A673 (cell line): ENCODE results near the gene SCAMP4. TPM values are rescaled to one million over a fixed set of nuclear protein-coding genes. Genes with fewer than 3 reads are reported as not detected.
A peak's percentile ranks its signal among the peaks of the same experiment; 100 is the strongest.

ENCODE experiments used
- Bru-seq: library from RNA; stranded (reverse); fragments of 400-500 nt; gene quantifications from one replicate; lab custom pipeline; 2021; lab: Mats Ljungman, UMichigan
- BruChase-seq, 2 experiments: library from RNA; stranded (reverse); fragments of 400-500 nt; gene quantifications; one replicate each; lab custom pipeline; 2021; lab: Mats Ljungman, UMichigan
- BruUV-seq: library from RNA; stranded (reverse); fragments of 400-500 nt; replicated peaks from 2 replicates; lab custom pipeline; 2021; lab: Mats Ljungman, UMichigan
- CTCF ChIA-PET: fragments of 300-600 bp; sonication (Branson Sonifier 250); formaldehyde crosslinking; loops from one replicate; lab custom pipeline; 2022; ENCODE audit warnings: antibody characterized with exemption; lab: Charles Lee
- POLR2A ChIA-PET: fragments of 300-600 bp; sonication (Branson Sonifier 250); formaldehyde crosslinking; loops from one replicate; lab custom pipeline; 2022; ENCODE audit warnings: antibody characterized with exemption; ENCODE audit not compliant: low non-redundant PET; lab: Charles Lee
- DNase-seq: peaks from one replicate; pipeline ENCODE4 v3.0.0-alpha.2; 2015; ENCODE audit warnings: low spot score
- H3K27ac ChIP-seq: fragments of 200-600 bp; sonication (generic); 2 replicates; pipeline ENCODE4 v1.5.1; 2016; ENCODE audit warnings: mixed run types, low read depth, mild to moderate bottlenecking, mixed read lengths, antibody characterized with exemption, low read length; ENCODE audit not compliant: poor library complexity, severe bottlenecking
- H3K27me3 ChIP-seq: fragments of 200-600 bp; sonication (generic); replicated peaks from 2 replicates; pipeline ENCODE4 v1.6.1; 2017; ENCODE audit warnings: mixed run types, low read depth, mild to moderate bottlenecking, mixed read lengths, antibody characterized with exemption, low read length; ENCODE audit not compliant: insufficient read depth, poor library complexity
- H3K36me3 ChIP-seq: fragments of 200-600 bp; sonication (generic); 2 replicates; pipeline ENCODE4 v1.6.1; 2016; ENCODE audit warnings: mixed run types, mild to moderate bottlenecking, mixed read lengths, antibody characterized with exemption, low read length; ENCODE audit not compliant: insufficient read depth, poor library complexity, severe bottlenecking
- H3K4me1 ChIP-seq: fragments of 200-600 bp; sonication (generic); 2 replicates; pipeline ENCODE4 v1.6.1; 2017; ENCODE audit warnings: mixed run types, mild to moderate bottlenecking, mixed read lengths, antibody characterized with exemption, low read length; ENCODE audit not compliant: insufficient read depth, poor library complexity, severe bottlenecking
- H3K4me3 ChIP-seq: fragments of 200-600 bp; sonication (generic); 2 replicates; pipeline ENCODE4 v1.5.1; 2016; ENCODE audit warnings: low read depth, mixed run types, mild to moderate bottlenecking, mixed read lengths, low read length; ENCODE audit not compliant: poor library complexity, severe bottlenecking
- H3K9me3 ChIP-seq: fragments of 200-600 bp; sonication (generic); 2 replicates; pipeline ENCODE4 v1.6.1; 2016; ENCODE audit warnings: mixed run types, low read depth, mild to moderate bottlenecking, mixed read lengths, antibody characterized with exemption, low read length; ENCODE audit not compliant: poor library complexity, severe bottlenecking
- EZH2 ChIP-seq: fragments of 200-600 bp; sonication (generic); IDR thresholded peaks from 2 replicates; pipeline ENCODE4 v1.6.1; 2017; ENCODE audit warnings: borderline replicate concordance, low read depth, mild to moderate bottlenecking, mixed read lengths, antibody characterized with exemption, low read length; ENCODE audit not compliant: poor library complexity, severe bottlenecking
- intact Hi-C: fragments of 100-400 bp; cut with micrococcal nuclease; formaldehyde crosslinking; loops from one replicate; pipeline ENCODE4 v1.10.0; 2022; ENCODE audit not compliant: unreplicated experiment
- long read RNA-seq: library from polyadenylated mRNA; stranded (forward); transcript quantifications from one replicate; pipeline ENCODE4 v2.0.0, GENCODE V29; 2022
- total RNA-seq: library from RNA; stranded (reverse); gene quantifications from 2 replicates; pipeline ENCODE4 v1.2.3, GENCODE V29; 2021
- TF ChIP-seq, protein P1 (sequence below): fragments of 300-800, 200-600 bp; sonication (generic); conservative IDR thresholded peaks from 2 replicates; pipeline ENCODE4 v1.5.1; 2017; ENCODE audit warnings: low read depth, mild to moderate bottlenecking, antibody characterized with exemption, low read length, moderate library complexity, mixed read lengths

The SCAMP4 gene, protein sequence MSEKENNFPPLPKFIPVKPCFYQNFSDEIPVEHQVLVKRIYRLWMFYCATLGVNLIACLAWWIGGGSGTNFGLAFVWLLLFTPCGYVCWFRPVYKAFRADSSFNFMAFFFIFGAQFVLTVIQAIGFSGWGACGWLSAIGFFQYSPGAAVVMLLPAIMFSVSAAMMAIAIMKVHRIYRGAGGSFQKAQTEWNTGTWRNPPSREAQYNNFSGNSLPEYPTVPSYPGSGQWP
- total RNA-seq, result 88.4 and 98.8 TPM in 2 replicates
- percentile 60 among the genes with signal in this experiment for Bru-seq, nascent RNA
- percentile 75 among the genes with signal in this experiment for BruChase-seq, experiment 1, labeled RNA remaining after a 2-hour chase
- BruChase-seq, experiment 2, labeled RNA remaining after a 6-hour chase, result percentile 90 among the genes with signal in this experiment
- long read RNA-seq, transcript SCAMP4-201 (7 exons, 2,684 nt), result major isoform, 112 of 134 reads
- long read RNA-seq, partial matches to known transcripts, result 13 of 134 reads
- long read RNA-seq, other reads (novel, unspliced or antisense), result 4 of 134 reads

DNA sequence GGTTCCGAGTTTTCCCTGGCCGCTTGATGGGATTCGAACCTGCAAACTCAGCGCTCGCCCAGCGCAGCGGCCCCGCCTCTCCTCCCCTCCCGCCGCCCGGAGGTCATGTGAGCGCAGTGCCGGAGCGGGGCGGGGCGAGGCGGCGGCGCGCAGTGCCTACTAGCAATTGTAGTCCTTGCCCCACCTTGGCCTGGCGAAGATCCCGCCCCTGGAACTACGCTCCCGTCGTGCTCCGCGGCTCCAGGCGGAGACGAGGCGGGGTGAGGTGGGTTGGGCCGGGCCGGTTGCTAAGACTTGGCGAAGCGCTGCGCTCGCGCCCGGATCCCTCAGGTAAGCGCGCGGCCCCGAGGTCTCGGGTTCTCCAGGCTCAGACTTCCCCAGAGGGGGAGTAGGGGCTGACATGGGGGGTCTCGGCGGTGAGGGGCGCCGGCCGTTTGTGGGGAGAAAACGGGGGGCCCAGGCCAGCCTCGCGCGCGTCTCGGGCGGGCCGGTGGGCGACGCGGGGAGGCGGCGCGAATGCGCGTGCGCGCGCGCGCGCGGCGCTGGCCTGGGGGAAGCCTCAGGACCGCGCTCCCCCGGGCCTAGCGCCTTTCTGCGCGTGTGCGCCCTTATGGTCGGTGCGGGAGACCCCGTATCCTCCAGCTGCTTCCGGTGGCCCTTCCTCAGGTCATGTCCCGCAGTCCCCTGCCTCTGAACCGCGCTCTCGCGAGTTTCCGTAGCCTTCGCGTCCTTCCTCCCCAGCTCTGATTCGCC lies at the start of gene SCAMP4, which contains the start of gene ADAT3:
Gene SCAMP4, plus strand, starts transcription at position 290 of the 753 bp plus-strand sequence. CDS start 9,621 bp downstream, outside the sequence.
Gene ADAT3, plus strand, starts transcription at position 290 of the 753 bp plus-strand sequence. CDS start 6,649 bp downstream, outside the sequence.
- peak within 1 kb of the TSS; percentile 77 for H3K4me3 ChIP-seq
- intact Hi-C loops, result no loop called here

DNA sequence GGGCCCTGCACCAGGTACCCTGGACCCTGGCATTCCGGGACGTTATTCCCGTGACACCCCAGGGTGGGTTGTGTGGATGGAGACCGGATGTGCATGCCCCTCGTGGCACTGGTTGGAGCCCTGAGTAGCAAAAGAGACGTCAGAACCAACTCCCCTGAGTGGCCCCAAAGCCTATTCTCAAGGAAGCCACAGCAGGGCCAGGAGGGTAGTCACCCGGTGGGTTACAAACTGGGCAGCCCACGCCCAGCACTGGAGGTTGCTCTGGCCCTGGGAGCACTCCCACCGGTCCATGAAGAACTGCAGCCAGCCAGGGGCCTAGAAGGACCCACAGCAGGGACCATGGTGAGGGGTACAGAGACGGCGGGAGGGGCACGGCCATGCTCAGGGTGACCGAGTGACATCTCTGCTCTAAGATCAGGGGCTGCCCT lies 49.4 kb upstream of the SCAMP4 start:
- Histone ChIP-seq H3K27ac (peak overlapping the region; percentile 80), H3K36me3 (peaks cover 4% of the 10 kb centered on the region), H3K27me3 (no peaks in the 10 kb centered on the region), H3K9me3 (no peaks in the 10 kb centered on the region), H3K4me3 (peak overlapping the region; percentile 43), H3K4me1 (peaks cover 92% of the 10 kb centered on the region)
- DNase-seq, result no peak
- TF ChIP-seq, protein P1, sequence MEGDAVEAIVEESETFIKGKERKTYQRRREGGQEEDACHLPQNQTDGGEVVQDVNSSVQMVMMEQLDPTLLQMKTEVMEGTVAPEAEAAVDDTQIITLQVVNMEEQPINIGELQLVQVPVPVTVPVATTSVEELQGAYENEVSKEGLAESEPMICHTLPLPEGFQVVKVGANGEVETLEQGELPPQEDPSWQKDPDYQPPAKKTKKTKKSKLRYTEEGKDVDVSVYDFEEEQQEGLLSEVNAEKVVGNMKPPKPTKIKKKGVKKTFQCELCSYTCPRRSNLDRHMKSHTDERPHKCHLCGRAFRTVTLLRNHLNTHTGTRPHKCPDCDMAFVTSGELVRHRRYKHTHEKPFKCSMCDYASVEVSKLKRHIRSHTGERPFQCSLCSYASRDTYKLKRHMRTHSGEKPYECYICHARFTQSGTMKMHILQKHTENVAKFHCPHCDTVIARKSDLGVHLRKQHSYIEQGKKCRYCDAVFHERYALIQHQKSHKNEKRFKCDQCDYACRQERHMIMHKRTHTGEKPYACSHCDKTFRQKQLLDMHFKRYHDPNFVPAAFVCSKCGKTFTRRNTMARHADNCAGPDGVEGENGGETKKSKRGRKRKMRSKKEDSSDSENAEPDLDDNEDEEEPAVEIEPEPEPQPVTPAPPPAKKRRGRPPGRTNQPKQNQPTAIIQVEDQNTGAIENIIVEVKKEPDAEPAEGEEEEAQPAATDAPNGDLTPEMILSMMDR, result no peak
- no peak for TF ChIP-seq EZH2
- POLR2A ChIA-PET, result no interaction called here
- CTCF ChIA-PET, result no interaction called here
- intact Hi-C loops, result loop anchor here (5.0 kb wide), 1 partner anchor 589 kb away; the partner anchor contains the start of gene CIRBP
- no TSS peak for BruUV-seq

More for the DNA sequence above, at the start of gene SCAMP4, which contains the start of gene ADAT3:
- TF ChIP-seq EZH2, result no peak
- TF ChIP-seq, protein P1, result no peak
- Histone ChIP-seq H3K9me3 (no peaks in the 10 kb centered on the region), H3K27ac (peak within 1 kb of the TSS; percentile 95), H3K36me3 (peaks cover 6% of the 10 kb centered on the region), H3K27me3 (no peaks in the 10 kb centered on the region), H3K4me1 (peaks cover 17% of the 10 kb centered on the region)
- ChIA-PET POLR2A (interaction anchor here (0.6 kb wide), 1 partner anchor 18 kb away, joined by 4 read pairs; no protein-coding TSS in a partner anchor), CTCF (no interaction called here)
- peak; percentile 99 for DNase-seq
- BruUV-seq, result no TSS peak

DNA sequence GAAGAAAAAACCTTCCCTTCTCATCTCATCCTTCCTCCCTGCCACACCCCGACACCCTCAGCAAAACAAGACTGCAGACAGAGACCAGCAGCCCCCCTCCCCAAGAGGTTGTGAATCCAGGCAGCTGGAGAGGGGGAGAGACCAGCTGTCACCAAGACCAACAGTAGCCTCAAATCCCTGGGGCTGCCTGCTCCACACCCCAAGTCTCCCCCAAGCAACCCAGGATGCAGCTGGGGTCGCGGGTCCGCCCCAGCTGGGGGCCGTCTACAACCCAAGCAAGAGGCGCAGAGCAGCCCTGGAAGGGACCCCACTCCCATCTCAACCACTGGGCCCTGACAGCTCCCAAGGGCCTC lies 48.9 kb upstream of the SCAMP4 start:
- BruUV-seq, result no TSS peak

More for the DNA sequence above, 48.9 kb upstream of the SCAMP4 start:
- Histone ChIP-seq H3K4me3 (peak overlapping the region; percentile 43), H3K9me3 (no peaks in the 10 kb centered on the region), H3K36me3 (peaks cover 4% of the 10 kb centered on the region), H3K4me1 (peaks cover 96% of the 10 kb centered on the region), H3K27ac (peak overlapping the region; percentile 80), H3K27me3 (no peaks in the 10 kb centered on the region)
- intact Hi-C loops, result loop anchor here (5.0 kb wide), 1 partner anchor 589 kb away; the partner anchor contains the start of gene CIRBP
- TF ChIP-seq, protein P1, result no peak
- no peak for TF ChIP-seq EZH2
- CTCF ChIA-PET, result interaction anchor here (0.5 kb wide), 1 partner anchor 8 kb away, joined by 6 read pairs; no protein-coding TSS in a partner anchor
- POLR2A ChIA-PET, result no interaction called here
- DNase-seq, result no peak
